ENCODE results near the gene POLG2. TPM values are rescaled to one million over a fixed set of nuclear protein-coding genes. Genes with fewer than 3 reads are reported as not detected.
"Not testable (repeated sequence)": the region's sequence is repeated elsewhere in the genome, so short reads cannot be mapped to it uniquely, and the experiment has no call there.

Gene POLG2
- total RNA-seq, 2 donors from 2014 or later: 27.1 to 33.9 TPM

DNA sequence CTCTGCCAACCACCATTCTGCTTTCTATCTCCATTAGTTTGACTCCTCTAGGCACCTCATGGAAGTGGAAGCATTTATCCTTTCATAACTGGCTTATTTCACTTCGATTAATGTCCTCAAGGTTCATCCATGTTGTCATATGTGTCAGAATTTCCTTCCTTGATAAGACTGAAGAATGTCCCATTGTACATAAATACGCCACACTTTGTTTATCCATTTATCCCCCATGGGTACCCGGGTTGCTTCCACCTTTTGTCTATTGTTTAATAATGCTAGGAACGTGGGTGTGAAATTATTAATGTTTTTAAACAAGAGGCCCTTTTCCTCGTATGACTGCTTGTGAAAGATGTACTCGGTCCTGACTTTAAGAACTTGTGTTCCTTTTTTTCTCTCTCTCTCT, 35.1 kb downstream of the POLG2 start:
- WGBS, 2 experiments (ENCODE audit: insufficient coverage in 1 of 2, insufficient read length in 1 of 2): 83 to 97% methylated on average over 2 to 5 of the region's 6 CpGs
- no peak overlapping the region for H3K4me3 Mint-ChIP-seq
- Histone ChIP-seq H3K27ac (ENCODE audit: low read depth, low read length) (no peak overlapping the region), H3K9ac (ENCODE audit: extremely low read depth, low read length, poor library complexity, severe bottlenecking) (no peak overlapping the region), H3K36me3 (ENCODE audit: control insufficient read depth, insufficient read depth, low read length) (no peaks in the 10 kb centered on the region), H3K4me3 (ENCODE audit: low read length) (no peak overlapping the region), H3K4me1 (ENCODE audit: control insufficient read depth, insufficient read depth, low read length) (no peaks in the 10 kb centered on the region), H3K27me3 (ENCODE audit: control insufficient read depth, insufficient read depth, low read length, poor library complexity, severe bottlenecking) (no peaks in the 10 kb centered on the region), H3K9me3 (ENCODE audit: control insufficient read depth, low read length) (no peaks in the 10 kb centered on the region)
- peaks cover 2% of the 10 kb centered on the region for H3K9me3 Mint-ChIP-seq
- H3K27ac Mint-ChIP-seq: no peak overlapping the region
- no peaks in the 10 kb centered on the region for H3K4me1 Mint-ChIP-seq
- H3K27me3 Mint-ChIP-seq (ENCODE audit: insufficient read depth): peaks cover 4% of the 10 kb centered on the region
- DNase-seq: no peak
- no peak for TF ChIP-seq CTCF (conservative IDR thresholded peaks at IDR 0.05)
- no peaks in the 10 kb centered on the region for H3K36me3 Mint-ChIP-seq (ENCODE audit: low read depth)

DNA sequence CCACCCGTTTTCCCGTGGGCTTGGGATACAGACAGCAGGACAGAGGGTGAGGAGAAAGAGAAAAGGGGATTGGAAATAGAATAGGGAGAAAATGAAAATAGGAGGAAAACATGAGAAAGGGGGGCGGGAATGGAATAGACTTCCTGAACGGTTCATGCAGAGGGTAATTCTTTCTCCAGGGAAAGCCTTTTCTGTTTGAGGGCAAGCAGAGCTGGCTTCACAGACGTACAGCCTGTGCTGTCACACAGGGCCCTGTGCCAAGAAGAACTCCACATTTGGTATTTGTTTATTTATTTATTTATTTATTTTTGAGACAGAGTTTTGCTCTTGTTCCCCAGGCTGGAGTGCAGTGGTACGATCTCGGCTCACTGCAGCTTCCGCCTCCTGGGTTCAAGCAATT, 35.9 kb downstream of the POLG2 start:
- H3K36me3 Mint-ChIP-seq (ENCODE audit: low read depth): no peaks in the 10 kb centered on the region

DNA sequence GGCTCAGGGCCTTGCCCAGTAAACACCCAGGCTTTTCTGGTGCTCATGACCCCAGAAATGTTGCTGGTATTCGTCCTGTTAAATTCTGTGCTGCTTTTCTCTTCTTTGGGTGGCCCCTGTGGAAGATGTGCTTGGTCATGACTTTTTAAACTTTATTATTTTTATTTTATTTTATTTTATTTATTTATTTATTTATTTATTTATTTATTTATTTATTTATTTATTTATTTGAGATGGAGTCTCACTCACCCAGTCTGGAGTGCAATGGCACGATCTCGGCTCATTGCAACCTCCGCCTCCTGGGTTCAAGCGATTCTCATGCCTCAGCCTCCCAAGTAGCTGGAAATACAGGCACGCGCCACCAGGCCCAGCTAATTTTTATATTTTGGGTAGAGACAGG, 37.0 kb downstream of the POLG2 start:
- not testable (repeated sequence) for H3K4me1 ChIP-seq (ENCODE audit: control insufficient read depth, insufficient read depth, low read length); H3K9ac ChIP-seq (ENCODE audit: extremely low read depth, low read length, poor library complexity, severe bottlenecking); H3K27ac Mint-ChIP-seq; H3K36me3 Mint-ChIP-seq (ENCODE audit: low read depth); DNase-seq; H3K36me3 ChIP-seq (ENCODE audit: control insufficient read depth, insufficient read depth, low read length); H3K27me3 Mint-ChIP-seq (ENCODE audit: insufficient read depth); H3K4me3 ChIP-seq (ENCODE audit: low read length); H3K4me1 Mint-ChIP-seq; H3K9me3 ChIP-seq (ENCODE audit: control insufficient read depth, low read length); H3K4me3 Mint-ChIP-seq; H3K27ac ChIP-seq (ENCODE audit: low read depth, low read length); H3K27me3 ChIP-seq (ENCODE audit: control insufficient read depth, insufficient read depth, low read length, poor library complexity, severe bottlenecking); H3K9me3 Mint-ChIP-seq
- 92 to 100% methylated on average over 6 to 7 of the region's 7 CpGs for WGBS, 2 experiments (ENCODE audit: insufficient coverage in 1 of 2, insufficient read length in 1 of 2)

More for the DNA sequence above, 35.9 kb downstream of the POLG2 start:
- Mint-ChIP-seq H3K4me3 (no peak overlapping the region), H3K27me3 (ENCODE audit: insufficient read depth) (no peaks in the 10 kb centered on the region), H3K27ac (no peak overlapping the region), H3K4me1 (no peaks in the 10 kb centered on the region), H3K9me3 (no peaks in the 10 kb centered on the region)
- Histone ChIP-seq H3K4me1 (ENCODE audit: control insufficient read depth, insufficient read depth, low read length) (no peaks in the 10 kb centered on the region), H3K36me3 (ENCODE audit: control insufficient read depth, insufficient read depth, low read length) (no peaks in the 10 kb centered on the region), H3K9ac (ENCODE audit: extremely low read depth, low read length, poor library complexity, severe bottlenecking) (no peak overlapping the region), H3K4me3 (ENCODE audit: low read length) (no peak overlapping the region), H3K27me3 (ENCODE audit: control insufficient read depth, insufficient read depth, low read length, poor library complexity, severe bottlenecking) (no peaks in the 10 kb centered on the region), H3K27ac (ENCODE audit: low read depth, low read length) (no peak overlapping the region), H3K9me3 (ENCODE audit: control insufficient read depth, low read length) (no peaks in the 10 kb centered on the region)
- no peak for TF ChIP-seq CTCF (conservative IDR thresholded peaks at IDR 0.05)
- no peak for DNase-seq
- WGBS, 2 experiments (ENCODE audit: insufficient coverage in 1 of 2, insufficient read length in 1 of 2): 94 to 96% methylated on average over 5 to 8 of the region's 8 CpGs

DNA sequence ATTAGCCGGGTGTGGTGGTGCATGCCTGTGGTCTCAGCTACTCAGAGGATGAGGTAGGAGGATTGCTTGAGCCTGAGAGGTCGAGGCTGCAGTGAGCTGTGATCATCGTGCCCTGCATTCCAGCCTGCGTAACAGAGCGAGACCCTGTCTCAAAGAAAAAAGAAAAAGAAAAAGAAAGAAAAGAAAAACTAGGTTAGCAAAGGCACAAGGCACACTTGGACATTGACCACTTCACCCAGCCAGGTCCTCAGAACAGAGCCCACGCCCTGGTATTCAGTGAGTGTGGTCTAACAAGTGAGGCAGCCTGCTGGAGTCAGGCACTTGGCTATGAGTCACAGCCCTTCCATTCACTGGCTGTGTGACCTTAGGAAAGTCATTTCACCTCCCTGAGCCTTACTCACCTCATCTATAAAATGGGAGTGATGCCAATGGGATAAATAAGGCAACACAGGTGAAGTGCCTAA, 37.5 kb downstream of the POLG2 start:
- no peak overlapping the region for H3K27ac Mint-ChIP-seq
- H3K36me3 ChIP-seq (ENCODE audit: control insufficient read depth, insufficient read depth, low read length): no peaks in the 10 kb centered on the region

More for the DNA sequence above, 37.5 kb downstream of the POLG2 start:
- H3K4me3 Mint-ChIP-seq: no peak overlapping the region
- no peaks in the 10 kb centered on the region for H3K9me3 Mint-ChIP-seq
- DNase-seq: no peak
- no peak overlapping the region for H3K9ac ChIP-seq (ENCODE audit: extremely low read depth, low read length, poor library complexity, severe bottlenecking)
- no peaks in the 10 kb centered on the region for H3K36me3 Mint-ChIP-seq (ENCODE audit: low read depth)
- H3K9me3 ChIP-seq (ENCODE audit: control insufficient read depth, low read length): no peaks in the 10 kb centered on the region
- H3K4me1 ChIP-seq (ENCODE audit: control insufficient read depth, insufficient read depth, low read length): no peaks in the 10 kb centered on the region
- no peaks in the 10 kb centered on the region for H3K27me3 ChIP-seq (ENCODE audit: control insufficient read depth, insufficient read depth, low read length, poor library complexity, severe bottlenecking)
- H3K27ac ChIP-seq (ENCODE audit: low read depth, low read length): no peak overlapping the region
- no peak overlapping the region for H3K4me3 ChIP-seq (ENCODE audit: low read length)
- 94 to 95% methylated on average over 6 of the region's 6 CpGs for WGBS, 2 experiments (ENCODE audit: insufficient coverage in 1 of 2, insufficient read length in 1 of 2)
- no peaks in the 10 kb centered on the region for H3K4me1 Mint-ChIP-seq
- H3K27me3 Mint-ChIP-seq (ENCODE audit: insufficient read depth): no peaks in the 10 kb centered on the region
- TF ChIP-seq CTCF (conservative IDR thresholded peaks at IDR 0.05): no peak

All from endodermal cell (in vitro differentiated cells).